ENCODE results near the gene PSMG1. TPM values are rescaled to one million over a fixed set of nuclear protein-coding genes. Genes with fewer than 3 reads are reported as not detected.
"Not testable (repeated sequence)": the region's sequence is repeated elsewhere in the genome, so short reads cannot be mapped to it uniquely, and the experiment has no call there.

PSMG1 gene
- total RNA-seq, 1 experiment from 2014 or later: 78.8 TPM

GRCh38 chr21:39221282-39221996, 38.2 kb upstream of the PSMG1 start:
- Histone ChIP-seq H3K27ac (ENCODE audit: insufficient read length, low read depth, low read length) (no peak overlapping the region), H4K8ac (replicated peaks; ENCODE audit: insufficient read length, low read depth, low read length) (no peak overlapping the region), H3K4me2 (ENCODE audit: insufficient read depth, insufficient read length, low read length) (no peak overlapping the region), H3K4me1 (ENCODE audit: insufficient read depth, low read length) (no peaks in the 10 kb centered on the region), H3K9me3 (ENCODE audit: control insufficient read depth, low read depth, low read length) (no peaks in the 10 kb centered on the region), H2AFZ (ENCODE audit: low read length) (no peak overlapping the region), H3K79me2 (ENCODE audit: insufficient read depth, low read length) (no peaks in the 10 kb centered on the region), H4K91ac (ENCODE audit: insufficient read length, low read depth, low read length) (no peak overlapping the region), H2BK120ac (ENCODE audit: low read depth, low read length, poor library complexity, severe bottlenecking) (no peak overlapping the region), H3K23me2 (ENCODE audit: insufficient read length, low read depth, low read length, poor library complexity, severe bottlenecking) (no peaks in the 10 kb centered on the region), H3K56ac (ENCODE audit: insufficient read length, low read depth, low read length) (no peak overlapping the region), H4K5ac (ENCODE audit: insufficient read length, low read depth, low read length) (no peak overlapping the region), H2BK15ac (ENCODE audit: low read depth, low read length) (no peak overlapping the region), H3K79me1 (ENCODE audit: insufficient read depth, low read depth, low read length, poor library complexity, severe bottlenecking) (no peaks in the 10 kb centered on the region), H3K14ac (ENCODE audit: insufficient read depth, low read length) (no peak overlapping the region), H3K23ac (ENCODE audit: insufficient read length, low read depth, low read length) (no peak overlapping the region), H2BK20ac (ENCODE audit: low read depth, low read length, poor library complexity, severe bottlenecking) (no peak overlapping the region), H2BK5ac (ENCODE audit: insufficient read length, low read length) (no peak overlapping the region), H4K20me1 (ENCODE audit: control insufficient read depth, insufficient read depth, insufficient read length) (no peaks in the 10 kb centered on the region), H3K9ac (ENCODE audit: extremely low read depth, insufficient read length, low read length) (no peak overlapping the region), H3K18ac (ENCODE audit: insufficient read length, low read depth, low read length) (no peak overlapping the region), H3K4ac (ENCODE audit: low read depth, low read length) (no peak overlapping the region), H2BK12ac (ENCODE audit: insufficient read length, low read depth, low read length) (no peak overlapping the region), H3K27me3 (ENCODE audit: insufficient read depth, low read length) (no peaks in the 10 kb centered on the region), H2AK5ac (ENCODE audit: insufficient read length, low read length) (no peak overlapping the region), H3T11ph (ENCODE audit: low read length) (no peak overlapping the region)
- H3K27ac Mint-ChIP-seq: 0 out of 7 replicates have a peak overlapping the region, but pooled peaks of 1 of the 3 experiments have one; percentile 48
- no peak for DNase-seq
- H3K4me3 Mint-ChIP-seq: no peak overlapping the region
- TF ChIP-seq, protein P1, sequence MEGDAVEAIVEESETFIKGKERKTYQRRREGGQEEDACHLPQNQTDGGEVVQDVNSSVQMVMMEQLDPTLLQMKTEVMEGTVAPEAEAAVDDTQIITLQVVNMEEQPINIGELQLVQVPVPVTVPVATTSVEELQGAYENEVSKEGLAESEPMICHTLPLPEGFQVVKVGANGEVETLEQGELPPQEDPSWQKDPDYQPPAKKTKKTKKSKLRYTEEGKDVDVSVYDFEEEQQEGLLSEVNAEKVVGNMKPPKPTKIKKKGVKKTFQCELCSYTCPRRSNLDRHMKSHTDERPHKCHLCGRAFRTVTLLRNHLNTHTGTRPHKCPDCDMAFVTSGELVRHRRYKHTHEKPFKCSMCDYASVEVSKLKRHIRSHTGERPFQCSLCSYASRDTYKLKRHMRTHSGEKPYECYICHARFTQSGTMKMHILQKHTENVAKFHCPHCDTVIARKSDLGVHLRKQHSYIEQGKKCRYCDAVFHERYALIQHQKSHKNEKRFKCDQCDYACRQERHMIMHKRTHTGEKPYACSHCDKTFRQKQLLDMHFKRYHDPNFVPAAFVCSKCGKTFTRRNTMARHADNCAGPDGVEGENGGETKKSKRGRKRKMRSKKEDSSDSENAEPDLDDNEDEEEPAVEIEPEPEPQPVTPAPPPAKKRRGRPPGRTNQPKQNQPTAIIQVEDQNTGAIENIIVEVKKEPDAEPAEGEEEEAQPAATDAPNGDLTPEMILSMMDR (conservative IDR thresholded peaks at IDR 0.05): no peak
- no peaks in the 10 kb centered on the region for H3K27me3 Mint-ChIP-seq (ENCODE audit: low read depth)
- no CpG with 5 or more reads among the region's 7 CpGs for WGBS (ENCODE audit: extremely low coverage, insufficient read length, low lambda C conversion rate)
- H3K9me3 Mint-ChIP-seq: no peaks in the 10 kb centered on the region
- no peaks in the 10 kb centered on the region for H3K4me1 Mint-ChIP-seq
- peaks cover 9 to 67% (median 52%) of the 10 kb centered on the region in 3 experiments; a peak in 5 of 7 replicates for H3K36me3 Mint-ChIP-seq (ENCODE audit: insufficient read depth in 1 of 3, low read depth in 3 of 3)

DNA sequence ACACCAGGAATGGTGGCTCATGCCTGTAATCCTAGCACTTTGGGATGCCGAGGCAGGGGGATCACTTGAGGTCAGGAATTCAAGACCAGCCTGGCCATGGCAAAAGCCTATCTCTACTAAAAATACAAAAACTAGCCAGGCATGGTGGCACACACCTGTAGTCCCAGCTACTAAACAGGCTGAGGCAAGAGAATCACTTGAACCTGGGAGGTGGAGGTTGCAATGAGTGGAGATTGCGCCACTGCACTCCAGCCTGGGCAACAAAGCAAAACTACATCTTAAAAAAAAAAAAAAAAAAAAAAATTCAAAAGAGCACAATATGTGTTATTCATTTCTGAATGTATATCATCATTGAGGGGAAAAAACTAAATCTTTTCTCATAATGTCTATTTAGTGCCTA, 37.6 kb upstream of the PSMG1 start:
- H3K4me2 ChIP-seq (ENCODE audit: insufficient read depth, insufficient read length, low read length); H4K91ac ChIP-seq (ENCODE audit: insufficient read length, low read depth, low read length); H4K5ac ChIP-seq (ENCODE audit: insufficient read length, low read depth, low read length); H2BK20ac ChIP-seq (ENCODE audit: low read depth, low read length, poor library complexity, severe bottlenecking); H3K27ac ChIP-seq (ENCODE audit: insufficient read length, low read depth, low read length); H2AK5ac ChIP-seq (ENCODE audit: insufficient read length, low read length); H3K27me3 ChIP-seq (ENCODE audit: insufficient read depth, low read length); H3K9ac ChIP-seq (ENCODE audit: extremely low read depth, insufficient read length, low read length); H3K27me3 Mint-ChIP-seq (ENCODE audit: low read depth); DNase-seq; H2AFZ ChIP-seq (ENCODE audit: low read length); H2BK12ac ChIP-seq (ENCODE audit: insufficient read length, low read depth, low read length); H3K18ac ChIP-seq (ENCODE audit: insufficient read length, low read depth, low read length); H3K4ac ChIP-seq (ENCODE audit: low read depth, low read length); H3K9me3 ChIP-seq (ENCODE audit: control insufficient read depth, low read depth, low read length); H3K9me3 Mint-ChIP-seq; H3K4me1 Mint-ChIP-seq; H2BK5ac ChIP-seq (ENCODE audit: insufficient read length, low read length); H3K23ac ChIP-seq (ENCODE audit: insufficient read length, low read depth, low read length); H3T11ph ChIP-seq (ENCODE audit: low read length); H3K4me3 Mint-ChIP-seq; H3K27ac Mint-ChIP-seq; H2BK15ac ChIP-seq (ENCODE audit: low read depth, low read length); H3K4me1 ChIP-seq (ENCODE audit: insufficient read depth, low read length); H4K8ac ChIP-seq (replicated peaks; ENCODE audit: insufficient read length, low read depth, low read length); H2BK120ac ChIP-seq (ENCODE audit: low read depth, low read length, poor library complexity, severe bottlenecking); H3K23me2 ChIP-seq (ENCODE audit: insufficient read length, low read depth, low read length, poor library complexity, severe bottlenecking); H3K79me2 ChIP-seq (ENCODE audit: insufficient read depth, low read length); H3K56ac ChIP-seq (ENCODE audit: insufficient read length, low read depth, low read length); H4K20me1 ChIP-seq (ENCODE audit: control insufficient read depth, insufficient read depth, insufficient read length); H3K79me1 ChIP-seq (ENCODE audit: insufficient read depth, low read depth, low read length, poor library complexity, severe bottlenecking); H3K14ac ChIP-seq (ENCODE audit: insufficient read depth, low read length): not testable (repeated sequence)
- WGBS (ENCODE audit: extremely low coverage, insufficient read length, low lambda C conversion rate): no CpG with 5 or more reads among the region's 2 CpGs
- H3K36me3 Mint-ChIP-seq (ENCODE audit: insufficient read depth in 1 of 3, low read depth in 3 of 3): peaks cover 9 to 64% (median 53%) of the 10 kb centered on the region in 3 experiments; a peak in 5 of 7 replicates

Data from H9 (cell line).